PC-9 (cell line): ENCODE results near the gene DOP1A. TPM values are rescaled to one million over a fixed set of nuclear protein-coding genes. Genes with fewer than 3 reads are reported as not detected.

Experiments used
- BruUV-seq: library from RNA; stranded (reverse); fragments of 400-500 nt; replicated peaks from 2 replicates; lab custom pipeline; 2021; lab: Mats Ljungman, UMichigan
- CTCF ChIA-PET: fragments of 300-600 bp; sonication (Branson Sonifier 250); formaldehyde crosslinking; loops from one replicate; lab custom pipeline; 2022; ENCODE audit warnings: antibody characterized with exemption; lab: Charles Lee
- POLR2A ChIA-PET: fragments of 300-600 bp; sonication (Branson Sonifier 250); formaldehyde crosslinking; loops from one replicate; lab custom pipeline; 2022; ENCODE audit warnings: antibody characterized with exemption; ENCODE audit not compliant: unreplicated experiment; lab: Charles Lee
- DNase-seq, 2 experiments: peaks; one replicate each; pipeline versions ENCODE4 v3.0.0 to v3.0.0-alpha.2; 2015 to 2022; ENCODE audit warnings: mixed read lengths in 1 of 2
- H2AFZ ChIP-seq: fragments of 200-600 bp; sonication (generic); 2 replicates; pipeline ENCODE4 v1.8.1; 2017; ENCODE audit warnings: antibody characterized with exemption
- H3F3A ChIP-seq: fragments of 200-600 bp; sonication (generic); 2 replicates; pipeline ENCODE4 v1.8.1; 2017; ENCODE audit warnings: antibody characterized with exemption, mild to moderate bottlenecking, low read depth; ENCODE audit not compliant: insufficient read depth
- H3K27ac ChIP-seq: fragments of 200-600 bp; sonication (generic); 2 replicates; pipeline ENCODE4 v1.6.1; 2016; ENCODE audit warnings: mixed run types
- H3K27me3 ChIP-seq: fragments of 200-600 bp; sonication (generic); 2 replicates; pipeline ENCODE4 v1.6.1; 2016; ENCODE audit warnings: low read depth, mixed run types; ENCODE audit not compliant: insufficient read depth
- H3K36me3 ChIP-seq: fragments of 200-600 bp; sonication (generic); 2 replicates; pipeline ENCODE4 v1.6.1; 2016; ENCODE audit warnings: low read depth, mixed run types
- H3K4me1 ChIP-seq: fragments of 200-600 bp; sonication (generic); replicated peaks from 2 replicates; pipeline ENCODE4 v1.6.1; 2016; ENCODE audit warnings: mixed run types; ENCODE audit not compliant: insufficient read depth
- H3K4me2 ChIP-seq: fragments of 200-600 bp; sonication (generic); 2 replicates; pipeline ENCODE4 v1.6.1; 2017; ENCODE audit warnings: mixed run types
- H3K4me3 ChIP-seq: fragments of 200-600 bp; sonication (generic); 2 replicates; pipeline ENCODE4 v1.6.1; 2016; ENCODE audit warnings: mixed run types
- H3K79me2 ChIP-seq: fragments of 200-600 bp; sonication (generic); 2 replicates; pipeline ENCODE4 v1.6.1; 2017; ENCODE audit warnings: low read depth, mixed run types
- H3K9me2 ChIP-seq: fragments of 200-600 bp; sonication (generic); 2 replicates; pipeline ENCODE4 v1.8.1; 2017; ENCODE audit warnings: mild to moderate bottlenecking; ENCODE audit not compliant: insufficient read depth
- H3K9me3 ChIP-seq: fragments of 200-600 bp; sonication (generic); 2 replicates; pipeline ENCODE4 v1.8.1; 2016; ENCODE audit warnings: low read depth; ENCODE audit not compliant: insufficient read depth
- H4K20me1 ChIP-seq: fragments of 200-600 bp; sonication (generic); 2 replicates; pipeline ENCODE4 v1.8.1; 2017; ENCODE audit not compliant: insufficient read depth
- EZH2 ChIP-seq: fragments of 200-600 bp; sonication (generic); IDR thresholded peaks from 2 replicates; pipeline ENCODE4 v1.8.0; 2017; ENCODE audit warnings: antibody characterized with exemption, low read depth
- intact Hi-C: fragments of 100-400 bp; cut with micrococcal nuclease; formaldehyde crosslinking; loops from one replicate; pipeline ENCODE4 v1.10.0; 2022; ENCODE audit not compliant: unreplicated experiment
- total RNA-seq: library from RNA; stranded (reverse); gene quantifications from 2 replicates; pipeline ENCODE4 v1.2.3, GENCODE V29; 2021
- TF ChIP-seq, protein P1 (sequence below): fragments of 200-600 bp; sonication (generic); conservative IDR thresholded peaks from 2 replicates; pipeline ENCODE4 v1.6.1; 2017; ENCODE audit warnings: mixed run types, antibody characterized with exemption, mild to moderate bottlenecking, moderate library complexity

DOP1A gene
- total RNA-seq, 1 experiment from 2014 or later, result 3.9 TPM

- Histone ChIP-seq H3K36me3 (no peaks in the 10 kb centered on the region), H3K9me2 (no peaks in the 10 kb centered on the region), H3K27ac (no peak overlapping the region), H3K79me2 (no peaks in the 10 kb centered on the region), H3K4me1 (no peaks in the 10 kb centered on the region), H3K4me3 (no peak overlapping the region), H3K27me3 (no peaks in the 10 kb centered on the region), H4K20me1 (no peaks in the 10 kb centered on the region), H3K9me3 (no peaks in the 10 kb centered on the region), H2AFZ (no peak overlapping the region), H3K4me2 (no peak overlapping the region), H3F3A (no peaks in the 10 kb centered on the region)
- CTCF ChIA-PET, result interaction anchor here (0.8 kb wide), 1 partner anchor 454 kb away, joined by 3 read pairs; no protein-coding TSS in a partner anchor
- no peak for TF ChIP-seq EZH2
- POLR2A ChIA-PET, result no interaction called here
- BruUV-seq, result no TSS peak
- intact Hi-C loops, result loop anchor here (2.0 to 10.0 kb wide), 3 partner anchors 177 to 689 kb away; partner anchors contain the start of gene TPBG
- DNase-seq, result no peak
Measured at GRCh38 chr6:83053678-83054077, 13.8 kb upstream of the DOP1A start.

DNA sequence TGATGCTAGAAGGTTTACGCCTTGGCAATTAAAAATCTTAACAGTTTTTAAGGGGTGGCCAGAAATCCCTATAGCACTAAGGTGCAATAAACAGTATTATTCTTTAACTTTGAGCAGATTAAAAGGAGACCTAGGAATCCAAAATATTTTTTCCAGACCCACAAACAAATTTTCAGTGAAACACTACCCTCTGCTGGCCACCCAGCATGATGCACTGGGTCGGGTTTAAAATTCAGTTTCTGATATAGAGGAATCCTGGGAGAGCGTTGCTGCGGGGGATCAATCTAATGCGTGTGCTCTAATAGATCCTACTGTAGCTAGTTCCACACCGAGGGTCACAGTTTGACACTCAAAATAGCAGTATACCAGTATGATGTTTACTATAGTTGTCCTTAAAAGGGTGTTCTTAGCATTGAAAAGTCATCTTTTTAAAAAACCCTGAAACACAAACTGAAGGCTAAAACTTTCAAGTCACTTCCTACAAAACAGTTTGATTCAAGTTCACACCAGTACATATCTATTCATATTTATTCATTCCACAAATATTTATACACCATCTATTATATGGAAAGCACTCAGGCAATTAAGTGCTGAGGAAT, 12.0 kb upstream of the DOP1A start:
- no peak overlapping the region for H3K4me2 ChIP-seq
- H4K20me1 ChIP-seq, result no peaks in the 10 kb centered on the region
- H3K9me3 ChIP-seq, result no peaks in the 10 kb centered on the region
- intact Hi-C loops, result loop anchor here (1.0 to 10.0 kb wide), 5 partner anchors 179 to 784 kb away; partner anchors contain the start of gene TPBG
- ChIA-PET CTCF (no interaction called here), POLR2A (no interaction called here)
- no peaks in the 10 kb centered on the region for H3F3A ChIP-seq
- no peaks in the 10 kb centered on the region for H3K36me3 ChIP-seq
- no peak overlapping the region for H2AFZ ChIP-seq
- H3K9me2 ChIP-seq, result no peaks in the 10 kb centered on the region
- H3K79me2 ChIP-seq, result no peaks in the 10 kb centered on the region
- H3K4me1 ChIP-seq, result no peaks in the 10 kb centered on the region
- no peak for TF ChIP-seq EZH2
- TF ChIP-seq, protein P1, sequence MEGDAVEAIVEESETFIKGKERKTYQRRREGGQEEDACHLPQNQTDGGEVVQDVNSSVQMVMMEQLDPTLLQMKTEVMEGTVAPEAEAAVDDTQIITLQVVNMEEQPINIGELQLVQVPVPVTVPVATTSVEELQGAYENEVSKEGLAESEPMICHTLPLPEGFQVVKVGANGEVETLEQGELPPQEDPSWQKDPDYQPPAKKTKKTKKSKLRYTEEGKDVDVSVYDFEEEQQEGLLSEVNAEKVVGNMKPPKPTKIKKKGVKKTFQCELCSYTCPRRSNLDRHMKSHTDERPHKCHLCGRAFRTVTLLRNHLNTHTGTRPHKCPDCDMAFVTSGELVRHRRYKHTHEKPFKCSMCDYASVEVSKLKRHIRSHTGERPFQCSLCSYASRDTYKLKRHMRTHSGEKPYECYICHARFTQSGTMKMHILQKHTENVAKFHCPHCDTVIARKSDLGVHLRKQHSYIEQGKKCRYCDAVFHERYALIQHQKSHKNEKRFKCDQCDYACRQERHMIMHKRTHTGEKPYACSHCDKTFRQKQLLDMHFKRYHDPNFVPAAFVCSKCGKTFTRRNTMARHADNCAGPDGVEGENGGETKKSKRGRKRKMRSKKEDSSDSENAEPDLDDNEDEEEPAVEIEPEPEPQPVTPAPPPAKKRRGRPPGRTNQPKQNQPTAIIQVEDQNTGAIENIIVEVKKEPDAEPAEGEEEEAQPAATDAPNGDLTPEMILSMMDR, result peak; percentile 81
- BruUV-seq, result no TSS peak
- peak in 1 of 2 experiments; percentile 37 for DNase-seq
- H3K27me3 ChIP-seq, result no peaks in the 10 kb centered on the region
- H3K27ac ChIP-seq, result no peak overlapping the region
- H3K4me3 ChIP-seq, result no peak overlapping the region

GRCh38 chr6:83057705-83058321, 9.7 kb upstream of the DOP1A start:
- Histone ChIP-seq H3K9me2 (no peaks in the 10 kb centered on the region), H3K79me2 (no peaks in the 10 kb centered on the region), H4K20me1 (no peaks in the 10 kb centered on the region), H3K27me3 (no peaks in the 10 kb centered on the region), H3K4me3 (no peak overlapping the region), H3K9me3 (no peaks in the 10 kb centered on the region), H3K4me2 (no peak overlapping the region), H3F3A (no peaks in the 10 kb centered on the region), H2AFZ (no peak overlapping the region), H3K27ac (no peak overlapping the region), H3K4me1 (no peaks in the 10 kb centered on the region), H3K36me3 (no peaks in the 10 kb centered on the region)
- intact Hi-C loops, result loop anchor here (1.0 to 10.0 kb wide), 2 partner anchors 693 to 806 kb away; partner anchors contain the start of gene TPBG
- peak in 1 of 2 experiments; percentile 44 for DNase-seq
- TF ChIP-seq, protein P1, result peak; percentile 64
- TF ChIP-seq EZH2, result no peak
- CTCF ChIA-PET, result interaction anchor here (0.5 to 1.2 kb wide), 4 partner anchors 414 to 867 kb away, joined by 3 to 4 read pairs (median 4); no protein-coding TSS in a partner anchor
- no TSS peak for BruUV-seq
- POLR2A ChIA-PET, result no interaction called here
